Measurements from ENCODE around the gene KIF3B.
A peak's percentile ranks its signal among the peaks of the same experiment; 100 is the strongest.

Gene KIF3B

DNA sequence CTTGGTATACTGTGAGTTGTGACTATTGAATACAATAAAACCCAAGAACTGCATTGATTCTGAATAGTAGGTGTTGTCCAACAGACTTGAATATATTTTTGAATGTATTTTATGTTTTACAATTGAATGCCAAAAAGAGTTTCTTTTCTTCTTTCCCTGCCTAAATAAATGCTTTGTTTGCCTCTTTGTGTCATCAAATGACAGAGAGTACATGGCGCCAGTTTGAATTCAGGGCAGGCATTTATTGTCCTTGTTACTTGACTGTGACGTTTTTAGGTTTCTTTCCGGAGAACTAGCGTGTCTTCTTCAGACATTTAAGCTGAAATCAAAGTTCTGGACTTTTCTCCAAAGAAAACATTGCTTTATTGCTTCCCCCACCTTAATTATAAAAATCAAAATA lies 16.6 kb downstream of the KIF3B start:
- no peak for DNase-seq (ENCODE audit: low read depth)
- no peak for TF ChIP-seq CTCF (IDR thresholded peaks at IDR 0.05; ENCODE audit: low read length, missing control alignments)
- no peak overlapping the region for H3K4me3 ChIP-seq (replicated peaks; ENCODE audit: low read depth, low read length)

- no peak overlapping the region for H3K4me3 ChIP-seq (replicated peaks; ENCODE audit: low read depth, low read length)
- peak; percentile 55 for DNase-seq (ENCODE audit: low read depth)
- no peak for TF ChIP-seq CTCF (IDR thresholded peaks at IDR 0.05; ENCODE audit: low read length, missing control alignments)
Observed at GRCh38 chr20:32296412-32296811, 19.0 kb downstream of the KIF3B start.

DNA sequence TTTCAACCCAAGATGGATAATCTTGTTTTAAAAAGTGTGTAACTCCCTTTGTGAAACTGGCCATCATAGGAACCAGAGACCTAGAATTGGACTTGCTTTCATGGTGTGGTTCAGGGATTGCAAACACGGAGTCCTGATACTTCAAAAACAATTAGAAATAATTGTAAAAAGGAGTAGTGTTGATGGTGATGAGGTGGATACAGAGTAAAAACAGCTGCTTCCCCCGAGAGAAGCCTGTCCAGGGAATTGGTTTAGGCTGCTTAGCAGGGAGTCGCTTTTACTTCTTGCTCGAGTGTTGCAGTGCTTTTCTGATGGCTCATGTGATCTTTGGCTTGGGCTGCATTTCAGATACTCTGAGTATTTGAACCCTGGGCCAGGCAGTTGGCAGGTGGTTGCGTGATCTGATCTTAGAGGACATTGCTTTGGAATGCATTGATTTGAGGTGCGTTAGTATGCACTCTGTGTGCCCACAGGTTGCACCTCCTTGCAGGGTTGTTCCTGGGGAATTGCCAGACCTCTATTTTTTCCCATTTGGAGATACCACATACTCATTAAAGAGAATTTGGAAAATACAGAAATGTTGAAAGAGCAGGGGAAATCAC lies 19.5 kb downstream of the KIF3B start:
- no peak for DNase-seq (ENCODE audit: low read depth)
- TF ChIP-seq CTCF (IDR thresholded peaks at IDR 0.05; ENCODE audit: low read length, missing control alignments): no peak
- H3K4me3 ChIP-seq (replicated peaks; ENCODE audit: low read depth, low read length): no peak overlapping the region

GRCh38 chr20:32297439-32297838 lies 20.0 kb downstream of the KIF3B start:
- no peak for DNase-seq (ENCODE audit: low read depth)
- no peak for TF ChIP-seq CTCF (IDR thresholded peaks at IDR 0.05; ENCODE audit: low read length, missing control alignments)
- no peak overlapping the region for H3K4me3 ChIP-seq (replicated peaks; ENCODE audit: low read depth, low read length)

GRCh38 chr20:32300647-32301046 lies 23.2 kb downstream of the KIF3B start:
- no peak for DNase-seq (ENCODE audit: low read depth)
- no peak overlapping the region for H3K4me3 ChIP-seq (replicated peaks; ENCODE audit: low read depth, low read length)
- TF ChIP-seq CTCF (IDR thresholded peaks at IDR 0.05; ENCODE audit: low read length, missing control alignments): no peak

- no peak overlapping the region for H3K4me3 ChIP-seq (replicated peaks; ENCODE audit: low read depth, low read length)
- DNase-seq (ENCODE audit: low read depth): no peak
- TF ChIP-seq CTCF (IDR thresholded peaks at IDR 0.05; ENCODE audit: low read length, missing control alignments): no peak
Observed at GRCh38 chr20:32301719-32302506, 24.5 kb downstream of the KIF3B start.

GRCh38 chr20:32302507-32302872 lies 25.0 kb downstream of the KIF3B start:
- DNase-seq (ENCODE audit: low read depth): no peak
- no peak overlapping the region for H3K4me3 ChIP-seq (replicated peaks; ENCODE audit: low read depth, low read length)
- TF ChIP-seq CTCF (IDR thresholded peaks at IDR 0.05; ENCODE audit: low read length, missing control alignments): no peak
